ENCODE data around the gene PEAK1. TPM values are rescaled to one million over a fixed set of nuclear protein-coding genes. Genes with fewer than 3 reads are reported as not detected.

The PEAK1 gene
- total RNA-seq, 1 experiment from 2014 or later, result 12.4 TPM

- no peak for DNase-seq (ENCODE audit: low read depth)
Observed at GRCh38 chr15:77130315-77130930, 289.5 kb downstream of the PEAK1 start.

DNA sequence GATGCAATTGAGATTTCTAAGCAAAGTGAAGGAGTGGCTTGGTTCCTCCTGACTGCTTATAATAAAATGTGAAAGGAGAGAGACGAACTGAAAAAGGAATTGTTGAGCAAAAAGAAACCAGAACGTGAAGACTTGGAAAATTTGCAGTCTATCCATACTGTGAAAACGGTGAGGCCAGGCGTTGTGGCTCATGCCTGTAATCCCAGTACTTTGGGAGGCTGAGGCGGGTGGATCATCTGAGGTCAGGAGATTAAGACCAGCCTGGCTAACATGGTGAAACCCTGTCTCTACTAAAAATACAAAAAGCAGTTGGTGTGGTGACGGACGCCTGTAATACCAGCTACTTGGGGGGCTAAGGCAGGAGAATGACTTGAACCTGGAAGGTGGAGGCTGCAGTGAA is 292.3 kb downstream of the PEAK1 start:
- DNase-seq (ENCODE audit: low read depth), result no peak

GRCh38 chr15:77126529-77127326 is 293.2 kb downstream of the PEAK1 start:
- no peak for DNase-seq (ENCODE audit: low read depth)

DNA sequence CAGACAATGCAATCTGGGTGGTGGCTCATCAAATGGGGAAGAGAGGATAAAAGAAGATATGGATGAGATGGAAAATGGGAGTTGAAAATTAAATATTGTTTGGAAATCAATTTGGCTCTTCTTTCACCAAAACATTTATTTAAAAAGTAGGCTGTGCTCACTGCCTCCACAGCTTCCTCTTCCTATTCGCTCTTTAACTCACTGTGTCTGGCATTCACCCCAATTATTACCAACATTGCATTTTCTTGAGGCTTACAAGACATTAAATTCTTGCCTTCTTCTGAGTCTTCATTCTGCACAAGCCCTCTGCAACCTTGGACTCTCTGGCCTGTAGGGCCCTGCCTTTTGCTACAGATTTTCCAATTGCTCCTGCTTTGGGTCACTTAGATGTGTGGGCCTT is 296.1 kb downstream of the PEAK1 start:
- DNase-seq (ENCODE audit: low read depth), result no peak

- DNase-seq (ENCODE audit: low read depth), result no peak
Observed at GRCh38 chr15:77122576-77122975, 297.3 kb downstream of the PEAK1 start.

GRCh38 chr15:77121599-77121998 is 298.3 kb downstream of the PEAK1 start:
- no peak for DNase-seq (ENCODE audit: low read depth)

GRCh38 chr15:77120576-77120975 is 299.3 kb downstream of the PEAK1 start:
- no peak for DNase-seq (ENCODE audit: low read depth)

- no peak for DNase-seq (ENCODE audit: low read depth)
Observed at GRCh38 chr15:77119446-77119845, 300.5 kb downstream of the PEAK1 start.

DNA sequence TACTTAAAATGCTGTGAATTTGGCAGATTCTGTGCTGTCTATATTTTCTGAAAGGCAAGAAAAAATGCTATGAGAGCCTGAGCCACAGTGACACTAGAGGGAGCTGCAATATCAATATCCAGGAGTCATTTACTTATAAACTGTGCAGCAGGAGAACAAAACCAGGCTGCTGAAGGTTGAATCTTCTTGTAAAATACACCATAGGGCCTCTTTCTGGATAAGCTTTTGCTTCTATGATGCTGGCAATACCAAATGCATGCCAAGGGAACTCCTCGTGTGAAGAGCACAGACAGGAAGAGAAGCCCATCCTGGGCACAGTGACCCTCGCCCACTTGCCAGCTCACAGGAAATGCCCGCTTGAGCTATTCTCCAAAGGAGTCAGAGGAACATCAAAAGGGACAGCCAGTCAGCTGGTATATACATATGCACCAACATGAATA is 301.0 kb downstream of the PEAK1 start:
- DNase-seq (ENCODE audit: low read depth), result peak; percentile 73

GRCh38 chr15:77115179-77115578 is 304.7 kb downstream of the PEAK1 start:
- no peak for DNase-seq (ENCODE audit: low read depth)

GRCh38 chr15:77112838-77113504 is 306.9 kb downstream of the PEAK1 start:
- DNase-seq (ENCODE audit: low read depth), result no peak

- no peak for DNase-seq (ENCODE audit: low read depth)
Observed at GRCh38 chr15:77111789-77112188, 308.1 kb downstream of the PEAK1 start.

DNA sequence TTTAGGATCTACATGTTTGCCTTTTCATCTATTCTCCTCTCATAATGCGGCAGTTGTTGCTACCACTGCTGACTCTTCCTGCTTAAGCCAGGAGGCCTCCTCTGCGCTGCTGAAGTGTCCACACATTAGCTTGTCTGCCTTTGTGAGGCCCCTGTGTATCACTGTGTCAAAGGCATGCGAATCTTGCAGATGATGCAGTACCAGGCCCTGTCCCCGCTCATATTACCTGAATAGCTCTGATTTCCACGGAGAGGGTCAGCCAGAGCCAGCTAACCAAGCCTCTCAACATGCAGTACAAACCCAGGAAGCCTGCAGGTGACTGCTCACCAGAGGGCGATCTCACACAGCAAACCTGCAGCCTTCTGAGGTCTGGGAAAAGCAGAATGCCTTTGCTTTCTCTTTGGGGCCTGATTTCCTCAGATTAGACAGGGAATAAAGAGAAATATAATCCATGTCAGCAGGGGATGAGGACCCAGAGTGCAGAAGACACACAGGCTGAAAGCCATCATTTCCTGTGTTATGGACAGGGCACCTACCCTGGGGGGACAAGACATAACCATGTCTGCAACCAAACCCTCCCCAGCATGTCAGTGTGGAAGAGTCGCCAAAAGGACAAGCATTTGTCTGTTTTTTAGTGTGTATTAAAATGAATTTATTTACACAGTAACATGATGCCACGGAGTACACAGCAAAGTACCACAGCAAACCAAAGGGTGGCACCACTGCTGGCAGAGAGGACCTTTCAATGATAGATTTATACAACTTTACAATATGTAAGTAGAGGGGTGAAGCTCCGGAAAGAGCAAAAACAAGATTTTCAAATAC is 312.2 kb downstream of the PEAK1 start:
- peak; percentile 44 for DNase-seq (ENCODE audit: low read depth)

- no peak for DNase-seq (ENCODE audit: low read depth)
Observed at GRCh38 chr15:77107068-77107467, 312.8 kb downstream of the PEAK1 start.

GRCh38 chr15:77104155-77104554 is 315.7 kb downstream of the PEAK1 start:
- no peak for DNase-seq (ENCODE audit: low read depth)

DNA sequence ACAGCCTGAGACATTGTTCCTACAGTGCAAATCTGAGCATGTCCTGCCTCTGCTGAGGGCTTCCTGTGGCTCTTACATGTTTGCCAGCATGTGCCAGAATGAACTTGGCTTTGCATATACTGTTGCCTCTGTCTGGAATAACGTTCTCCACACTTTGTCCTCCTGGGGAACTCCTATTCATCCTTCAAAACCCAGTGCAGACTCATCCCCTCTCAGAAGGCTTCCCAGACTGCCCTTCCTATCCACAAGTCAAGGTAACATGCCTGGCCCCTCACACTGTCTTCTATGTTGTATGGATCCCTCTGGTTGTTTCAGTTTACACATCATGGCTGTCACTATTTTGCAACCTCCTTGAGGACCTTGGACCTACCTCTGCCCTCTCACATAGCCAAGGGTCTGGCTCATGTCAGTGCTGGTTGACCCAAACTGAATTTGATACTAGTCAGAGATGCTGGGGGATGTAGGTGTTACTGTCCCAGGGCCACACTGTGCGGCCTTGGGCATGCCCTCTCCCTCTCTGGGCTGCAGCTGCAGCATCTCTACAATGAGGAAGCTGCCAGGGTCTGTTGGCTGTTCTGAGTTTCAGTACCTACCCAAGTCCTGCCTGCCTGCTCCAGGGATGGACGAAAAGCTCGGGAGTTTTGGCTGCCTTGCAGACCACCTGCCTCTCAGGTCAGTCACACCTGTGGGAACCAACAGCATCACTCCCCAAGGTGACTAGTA is 320.0 kb downstream of the PEAK1 start:
- no peak for DNase-seq (ENCODE audit: low read depth)

DNA sequence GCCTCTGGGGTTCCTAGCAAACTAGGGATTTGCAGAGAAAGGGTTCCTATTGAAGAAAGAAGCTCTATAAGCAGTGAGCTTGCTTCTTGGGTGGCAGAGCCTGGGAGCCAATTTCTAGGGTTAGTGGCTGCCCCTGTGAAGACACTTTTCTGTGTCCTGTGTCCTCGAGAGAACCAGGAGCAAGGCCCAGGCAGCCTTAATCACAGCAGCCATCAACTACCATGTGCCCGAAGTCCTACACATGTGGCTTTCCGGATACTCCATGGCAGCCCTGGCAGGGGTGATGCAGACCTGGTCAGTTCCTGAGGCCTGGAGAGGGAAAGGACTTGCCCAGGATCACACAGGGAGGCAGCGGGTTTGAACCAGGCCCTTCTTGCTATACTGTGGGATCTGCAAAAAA is 321.3 kb downstream of the PEAK1 start:
- DNase-seq (ENCODE audit: low read depth), result no peak

DNA sequence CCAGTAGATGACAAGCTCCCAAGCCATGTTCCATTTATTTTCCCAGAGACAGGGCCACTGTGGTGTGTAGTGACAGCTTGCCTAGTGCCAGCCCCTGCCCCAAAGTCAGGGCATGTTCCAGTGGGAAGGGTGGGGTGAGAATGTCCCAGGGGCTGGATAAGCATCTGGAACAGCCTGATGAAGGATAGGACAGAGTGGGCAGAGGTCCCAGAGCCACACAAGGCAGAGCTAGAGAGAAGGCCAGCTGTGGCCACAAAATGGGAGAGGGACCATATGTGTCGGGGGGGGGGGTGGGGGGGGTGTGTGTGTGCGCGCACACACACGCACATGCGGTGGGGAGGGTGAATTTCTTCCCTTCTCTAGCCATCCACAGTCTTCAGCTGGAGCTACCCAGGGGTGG is 322.0 kb downstream of the PEAK1 start:
- no peak for DNase-seq (ENCODE audit: low read depth)

DNA sequence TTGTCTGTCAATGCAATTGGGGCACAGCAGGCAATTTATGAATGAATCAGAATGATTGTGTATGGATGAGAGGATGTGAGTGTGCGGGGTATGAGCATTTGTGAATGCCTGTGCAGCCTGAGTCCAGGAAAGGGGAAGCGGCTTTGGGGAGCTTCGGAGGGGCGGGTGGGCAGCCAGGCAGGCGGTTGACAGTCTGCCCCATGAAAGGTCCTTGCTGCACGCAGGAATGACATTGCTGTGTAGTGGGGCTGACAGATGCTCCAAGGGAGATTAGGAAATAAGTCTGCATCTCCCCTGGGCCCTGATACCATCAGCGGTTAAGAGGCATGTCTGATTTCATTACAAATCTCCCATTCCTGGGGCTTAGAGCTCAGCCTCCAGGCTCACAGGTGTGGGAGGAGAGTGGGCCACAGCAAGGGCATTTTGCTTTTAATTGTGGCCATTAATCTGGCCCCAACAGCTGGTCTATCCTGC is 322.6 kb downstream of the PEAK1 start:
- no peak for DNase-seq (ENCODE audit: low read depth)

DNA sequence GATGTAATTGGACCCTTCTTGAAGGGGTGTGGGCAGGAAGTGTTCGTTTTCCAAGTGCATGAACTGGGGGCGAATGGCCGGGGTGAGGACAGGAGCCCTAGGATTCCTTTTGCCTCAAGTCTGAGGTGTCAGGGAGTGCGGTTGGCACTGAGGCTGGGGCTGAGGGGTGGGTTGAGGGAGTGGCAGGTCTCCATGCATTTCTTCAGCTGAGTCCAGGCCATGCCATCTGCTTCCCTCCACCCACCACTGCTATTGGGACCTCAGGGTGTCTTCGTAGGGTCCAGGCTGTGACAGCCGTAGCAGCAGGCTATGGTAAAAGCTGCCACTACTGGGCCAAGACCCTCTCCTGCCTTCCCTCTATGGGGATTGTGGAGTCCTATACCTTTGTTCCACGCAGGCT is 323.4 kb downstream of the PEAK1 start:
- DNase-seq (ENCODE audit: low read depth), result no peak

GRCh38 chr15:77096138-77096537 is 323.8 kb downstream of the PEAK1 start:
- DNase-seq (ENCODE audit: low read depth), result no peak
